ENCODE results near the gene USP1.

USP1 gene

GRCh38 chr1:62493656-62494055 is 56.8 kb downstream of the USP1 start:
- DNase-seq (ENCODE audit: low spot score), result no peak

DNA sequence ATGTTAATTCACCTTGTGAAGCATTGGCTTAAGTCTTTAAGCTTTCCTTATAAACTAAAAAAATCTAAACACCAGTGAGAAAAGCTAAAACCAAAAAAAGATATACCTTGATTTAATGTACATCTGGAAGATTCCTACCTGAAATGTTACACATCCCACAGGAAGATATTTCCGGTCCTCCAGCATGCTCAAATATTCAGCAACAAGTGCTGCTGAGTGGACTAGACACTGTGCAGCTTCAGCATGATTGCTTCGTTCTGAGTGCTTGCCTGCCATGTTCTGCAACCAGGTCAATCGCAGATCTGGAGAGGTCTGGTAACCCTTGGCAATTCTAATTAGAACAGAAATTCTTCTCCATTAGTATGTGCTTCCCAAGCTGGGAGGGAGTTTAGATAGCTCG is 57.3 kb downstream of the USP1 start:
- DNase-seq (ENCODE audit: low spot score), result no peak

DNA sequence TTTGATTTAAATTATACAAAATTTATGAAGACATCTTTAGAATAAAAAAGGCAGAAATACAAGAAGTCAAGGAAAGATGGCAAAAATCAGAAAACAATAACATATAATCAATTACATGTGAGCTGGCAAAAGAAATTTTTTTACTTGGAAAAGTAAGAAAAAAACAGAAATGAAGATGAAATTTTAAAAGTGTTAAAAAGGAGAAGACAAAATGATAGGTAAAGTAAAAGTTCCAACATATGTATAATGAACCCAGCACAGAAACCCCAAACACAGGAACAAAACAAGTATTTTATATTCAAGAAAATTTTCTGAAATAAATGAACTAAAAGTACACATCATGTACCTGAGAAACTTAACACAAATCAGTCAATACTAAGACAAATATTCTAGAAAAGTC is 63.4 kb downstream of the USP1 start:
- no peak for DNase-seq (ENCODE audit: low spot score)
